ENCODE results near the gene LARP4B.

LARP4B gene

GRCh38 chr10:855671-856070, 75.8 kb downstream of the LARP4B start:
- Histone ChIP-seq H3K4me3 (ENCODE audit: low read length in 2 of 2) (no peak overlapping the region), H3K79me1 (ENCODE audit: low read depth, low read length) (peaks cover 6% of the 10 kb centered on the region), H3K4me1 (ENCODE audit: control insufficient read depth in 2 of 2, insufficient read depth in 1 of 2, low read depth in 1 of 2, low read length in 2 of 2) (peaks cover 0 to 7% of the 10 kb centered on the region in 2 donors), H4K91ac (ENCODE audit: low read depth, low read length, poor library complexity) (no peak overlapping the region), H3K27ac (replicated peaks; ENCODE audit: low read length) (no peak overlapping the region), H2AK5ac (ENCODE audit: low read depth, low read length) (no peak overlapping the region), H3K9ac (ENCODE audit: low read depth, low read length, poor library complexity) (no peak overlapping the region), H4K8ac (ENCODE audit: low read depth, low read length) (no peak overlapping the region), H2BK5ac (ENCODE audit: low read length) (no peak overlapping the region), H3K18ac (ENCODE audit: low read length) (no peak overlapping the region), H3K36me3 (replicated peaks in 1 of 2; ENCODE audit: control insufficient read depth in 2 of 2, insufficient read depth in 2 of 2, low read length in 2 of 2) (peaks cover 11 to 94% of the 10 kb centered on the region in 2 donors), H2BK12ac (ENCODE audit: low read length) (no peak overlapping the region), H2BK15ac (ENCODE audit: low read length) (no peak overlapping the region), H3K23ac (ENCODE audit: low read depth, low read length, poor library complexity) (no peak overlapping the region), H3K4ac (ENCODE audit: low read length) (no peak overlapping the region), H2AFZ (ENCODE audit: low read length) (no peak overlapping the region), H3K9me3 (replicated peaks in 1 of 2; ENCODE audit: control insufficient read depth in 2 of 2, insufficient read depth in 1 of 2, low read depth in 1 of 2, low read length in 2 of 2) (peaks cover 2 to 28% of the 10 kb centered on the region in 2 donors), H3K14ac (ENCODE audit: low read length) (no peak overlapping the region), H2BK120ac (ENCODE audit: low read depth, low read length) (no peak overlapping the region), H3K27me3 (ENCODE audit: control insufficient read depth in 3 of 3, insufficient read depth in 3 of 3, low read depth in 1 of 3, low read length in 3 of 3) (no peaks in the 10 kb centered on the region), H3K4me2 (ENCODE audit: insufficient read depth, low read length, poor library complexity, severe bottlenecking) (no peak overlapping the region)
- no CpG with 5 or more reads among the region's 5 CpGs for WGBS, 2 donors (ENCODE audit: extremely low coverage in 2 of 2, insufficient read length in 2 of 2, insufficient replicate concordance in 1 of 2)
- DNase-seq (ENCODE audit: low spot score) = no peak

- no peak overlapping the region for H3K9ac ChIP-seq (ENCODE audit: low read depth, low read length, poor library complexity)
- no peak for DNase-seq (ENCODE audit: low spot score)
- peaks cover 6% of the 10 kb centered on the region for H3K79me1 ChIP-seq (ENCODE audit: low read depth, low read length)
- H3K23ac ChIP-seq (ENCODE audit: low read depth, low read length, poor library complexity) = no peak overlapping the region
- H2AFZ ChIP-seq (ENCODE audit: low read length) = no peak overlapping the region
- no peak overlapping the region for H2BK15ac ChIP-seq (ENCODE audit: low read length)
- no peak overlapping the region for H3K4me3 ChIP-seq (ENCODE audit: low read length in 2 of 2)
- no peak overlapping the region for H3K4ac ChIP-seq (ENCODE audit: low read length)
- no peak overlapping the region for H3K14ac ChIP-seq (ENCODE audit: low read length)
- H2BK12ac ChIP-seq (ENCODE audit: low read length) = no peak overlapping the region
- WGBS, 2 donors (ENCODE audit: extremely low coverage in 2 of 2, insufficient read length in 2 of 2, insufficient replicate concordance in 1 of 2) = no CpG with 5 or more reads among the region's 1 CpG
- H3K36me3 ChIP-seq (replicated peaks in 1 of 2; ENCODE audit: control insufficient read depth in 2 of 2, insufficient read depth in 2 of 2, low read length in 2 of 2) = peaks cover 11 to 94% of the 10 kb centered on the region in 2 donors
- H3K27ac ChIP-seq (replicated peaks; ENCODE audit: low read length) = no peak overlapping the region
- H4K91ac ChIP-seq (ENCODE audit: low read depth, low read length, poor library complexity) = no peak overlapping the region
- no peak overlapping the region for H3K18ac ChIP-seq (ENCODE audit: low read length)
- no peak overlapping the region for H4K8ac ChIP-seq (ENCODE audit: low read depth, low read length)
- H3K4me1 ChIP-seq (ENCODE audit: control insufficient read depth in 2 of 2, insufficient read depth in 1 of 2, low read depth in 1 of 2, low read length in 2 of 2) = peaks cover 0 to 7% of the 10 kb centered on the region in 2 donors
- no peak overlapping the region for H3K4me2 ChIP-seq (ENCODE audit: insufficient read depth, low read length, poor library complexity, severe bottlenecking)
- no peak overlapping the region for H2AK5ac ChIP-seq (ENCODE audit: low read depth, low read length)
- no peak overlapping the region for H2BK5ac ChIP-seq (ENCODE audit: low read length)
- peaks cover 2 to 28% of the 10 kb centered on the region in 2 donors for H3K9me3 ChIP-seq (replicated peaks in 1 of 2; ENCODE audit: control insufficient read depth in 2 of 2, insufficient read depth in 1 of 2, low read depth in 1 of 2, low read length in 2 of 2)
- no peak overlapping the region for H2BK120ac ChIP-seq (ENCODE audit: low read depth, low read length)
- no peaks in the 10 kb centered on the region for H3K27me3 ChIP-seq (ENCODE audit: control insufficient read depth in 3 of 3, insufficient read depth in 3 of 3, low read depth in 1 of 3, low read length in 3 of 3)
These were observed 76.4 kb downstream of the LARP4B start for GRCh38 chr10:855079-855478.

- H2BK15ac ChIP-seq (ENCODE audit: low read length) = no peak overlapping the region
- DNase-seq (ENCODE audit: low spot score) = no peak
- no peak overlapping the region for H2BK5ac ChIP-seq (ENCODE audit: low read length)
- no peak overlapping the region for H3K27ac ChIP-seq (replicated peaks; ENCODE audit: low read length)
- no peak overlapping the region for H2AK5ac ChIP-seq (ENCODE audit: low read depth, low read length)
- H3K79me1 ChIP-seq (ENCODE audit: low read depth, low read length) = peaks cover 6% of the 10 kb centered on the region
- H3K4ac ChIP-seq (ENCODE audit: low read length) = no peak overlapping the region
- no peaks in the 10 kb centered on the region for H3K27me3 ChIP-seq (ENCODE audit: control insufficient read depth in 3 of 3, insufficient read depth in 3 of 3, low read depth in 1 of 3, low read length in 3 of 3)
- H2AFZ ChIP-seq (ENCODE audit: low read length) = no peak overlapping the region
- no peak overlapping the region for H4K8ac ChIP-seq (ENCODE audit: low read depth, low read length)
- no peak overlapping the region for H2BK12ac ChIP-seq (ENCODE audit: low read length)
- H3K4me2 ChIP-seq (ENCODE audit: insufficient read depth, low read length, poor library complexity, severe bottlenecking) = no peak overlapping the region
- H3K23ac ChIP-seq (ENCODE audit: low read depth, low read length, poor library complexity) = no peak overlapping the region
- no peak overlapping the region for H3K4me3 ChIP-seq (ENCODE audit: low read length in 2 of 2)
- H2BK120ac ChIP-seq (ENCODE audit: low read depth, low read length) = no peak overlapping the region
- peaks cover 0 to 31% of the 10 kb centered on the region in 2 donors for H3K9me3 ChIP-seq (replicated peaks in 1 of 2; ENCODE audit: control insufficient read depth in 2 of 2, insufficient read depth in 1 of 2, low read depth in 1 of 2, low read length in 2 of 2)
- H3K9ac ChIP-seq (ENCODE audit: low read depth, low read length, poor library complexity) = no peak overlapping the region
- no peak overlapping the region for H3K18ac ChIP-seq (ENCODE audit: low read length)
- H3K4me1 ChIP-seq (ENCODE audit: control insufficient read depth in 2 of 2, insufficient read depth in 1 of 2, low read depth in 1 of 2, low read length in 2 of 2) = peaks cover 0 to 7% of the 10 kb centered on the region in 2 donors
- H3K36me3 ChIP-seq (replicated peaks in 1 of 2; ENCODE audit: control insufficient read depth in 2 of 2, insufficient read depth in 2 of 2, low read length in 2 of 2) = peaks cover 8 to 84% of the 10 kb centered on the region in 2 donors
- H3K14ac ChIP-seq (ENCODE audit: low read length) = no peak overlapping the region
- no peak overlapping the region for H4K91ac ChIP-seq (ENCODE audit: low read depth, low read length, poor library complexity)
These were observed 78.5 kb downstream of the LARP4B start for GRCh38 chr10:853017-853416.

- no peak overlapping the region for H2AFZ ChIP-seq (ENCODE audit: low read length)
- H3K4me2 ChIP-seq (ENCODE audit: insufficient read depth, low read length, poor library complexity, severe bottlenecking) = no peak overlapping the region
- peaks cover 0 to 31% of the 10 kb centered on the region in 2 donors for H3K9me3 ChIP-seq (replicated peaks in 1 of 2; ENCODE audit: control insufficient read depth in 2 of 2, insufficient read depth in 1 of 2, low read depth in 1 of 2, low read length in 2 of 2)
- no peak overlapping the region for H3K27ac ChIP-seq (replicated peaks; ENCODE audit: low read length)
- H4K8ac ChIP-seq (ENCODE audit: low read depth, low read length) = no peak overlapping the region
- H3K79me1 ChIP-seq (ENCODE audit: low read depth, low read length) = peaks cover 6% of the 10 kb centered on the region
- H3K4me3 ChIP-seq (ENCODE audit: low read length in 2 of 2) = no peak overlapping the region
- no peak overlapping the region for H3K9ac ChIP-seq (ENCODE audit: low read depth, low read length, poor library complexity)
- H3K4me1 ChIP-seq (ENCODE audit: control insufficient read depth in 2 of 2, insufficient read depth in 1 of 2, low read depth in 1 of 2, low read length in 2 of 2) = peaks cover 0 to 5% of the 10 kb centered on the region in 2 donors
- no peaks in the 10 kb centered on the region for H3K27me3 ChIP-seq (ENCODE audit: control insufficient read depth in 3 of 3, insufficient read depth in 3 of 3, low read depth in 1 of 3, low read length in 3 of 3)
- H4K91ac ChIP-seq (ENCODE audit: low read depth, low read length, poor library complexity) = no peak overlapping the region
- H3K23ac ChIP-seq (ENCODE audit: low read depth, low read length, poor library complexity) = no peak overlapping the region
- no peak overlapping the region for H3K18ac ChIP-seq (ENCODE audit: low read length)
- no peak overlapping the region for H2BK5ac ChIP-seq (ENCODE audit: low read length)
- no peak overlapping the region for H2BK120ac ChIP-seq (ENCODE audit: low read depth, low read length)
- no peak overlapping the region for H2BK12ac ChIP-seq (ENCODE audit: low read length)
- no peak for DNase-seq (ENCODE audit: low spot score)
- no CpG with 5 or more reads among the region's 3 CpGs for WGBS, 2 donors (ENCODE audit: extremely low coverage in 2 of 2, insufficient read length in 2 of 2, insufficient replicate concordance in 1 of 2)
- no peak overlapping the region for H2AK5ac ChIP-seq (ENCODE audit: low read depth, low read length)
- no peak overlapping the region for H3K4ac ChIP-seq (ENCODE audit: low read length)
- no peak overlapping the region for H3K14ac ChIP-seq (ENCODE audit: low read length)
- no peak overlapping the region for H2BK15ac ChIP-seq (ENCODE audit: low read length)
- peaks cover 9 to 86% of the 10 kb centered on the region in 2 donors for H3K36me3 ChIP-seq (replicated peaks in 1 of 2; ENCODE audit: control insufficient read depth in 2 of 2, insufficient read depth in 2 of 2, low read length in 2 of 2)
These were observed 79.1 kb downstream of the LARP4B start for GRCh38 chr10:852386-852785.
